Kasumi-1 (cell line): ENCODE data around the gene WDR45.

Experiments
- DNase-seq, 2 experiments: peaks; one replicate each; lab custom pipeline; 2025; lab: John Stamatoyannopoulos, UW

The WDR45 gene

DNA sequence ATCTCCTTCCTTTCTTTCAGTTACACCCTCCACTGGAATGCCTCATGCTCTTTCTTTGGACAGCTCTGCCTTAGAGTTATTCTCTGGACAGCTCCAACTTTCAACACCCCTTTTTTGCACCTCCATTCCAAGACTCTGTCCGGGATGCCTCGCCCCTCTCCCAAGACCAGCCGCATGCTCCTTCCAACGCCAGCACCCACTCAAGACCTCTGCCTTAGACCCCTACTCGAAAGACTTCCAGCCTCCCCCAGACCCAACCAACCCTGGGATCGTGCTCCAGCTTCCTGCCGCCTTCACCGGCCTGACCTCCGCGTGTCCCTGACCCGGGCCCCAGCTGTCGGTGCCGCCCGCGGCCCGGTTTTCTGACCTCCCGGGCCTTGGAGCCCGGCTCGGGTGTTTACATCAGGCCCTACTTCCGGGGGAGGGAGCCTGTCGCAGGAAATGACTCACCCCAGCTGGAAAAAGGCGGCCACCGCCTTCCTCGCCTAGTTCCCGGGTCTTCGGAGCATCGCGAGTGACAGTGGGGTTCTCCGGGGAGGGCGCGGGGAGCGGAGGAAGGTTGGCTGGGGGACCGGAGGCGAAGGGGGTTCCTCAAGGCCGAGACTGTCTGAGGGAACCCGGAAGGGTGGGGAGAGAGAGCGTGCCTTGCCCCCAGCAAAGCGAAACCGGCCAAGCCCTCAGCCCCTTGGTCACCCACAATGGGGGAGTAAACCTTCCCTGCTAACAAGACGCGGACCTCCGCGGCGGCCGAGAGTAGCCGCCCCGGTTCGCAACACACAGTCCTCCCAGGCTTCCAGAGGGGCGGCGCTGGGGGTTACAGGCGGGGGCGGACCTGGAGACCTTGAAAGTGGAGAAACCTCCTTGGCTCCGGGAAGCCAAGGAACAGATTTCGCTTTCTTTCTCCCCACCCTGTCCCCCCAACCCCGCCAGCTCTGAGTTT lies at the start of gene WDR45:
Gene WDR45 (minus strand): TSS at position 399 of the 940 bp plus-strand sequence. CDS start 1,792 bp downstream, outside the sequence.
- DNase-seq, result peak; percentile 23 to 37

- DNase-seq, result peak; percentile 0 to 1
Observed at GRCh38 chrX:49129427-49129826, 49.7 kb upstream of the WDR45 start.

DNA sequence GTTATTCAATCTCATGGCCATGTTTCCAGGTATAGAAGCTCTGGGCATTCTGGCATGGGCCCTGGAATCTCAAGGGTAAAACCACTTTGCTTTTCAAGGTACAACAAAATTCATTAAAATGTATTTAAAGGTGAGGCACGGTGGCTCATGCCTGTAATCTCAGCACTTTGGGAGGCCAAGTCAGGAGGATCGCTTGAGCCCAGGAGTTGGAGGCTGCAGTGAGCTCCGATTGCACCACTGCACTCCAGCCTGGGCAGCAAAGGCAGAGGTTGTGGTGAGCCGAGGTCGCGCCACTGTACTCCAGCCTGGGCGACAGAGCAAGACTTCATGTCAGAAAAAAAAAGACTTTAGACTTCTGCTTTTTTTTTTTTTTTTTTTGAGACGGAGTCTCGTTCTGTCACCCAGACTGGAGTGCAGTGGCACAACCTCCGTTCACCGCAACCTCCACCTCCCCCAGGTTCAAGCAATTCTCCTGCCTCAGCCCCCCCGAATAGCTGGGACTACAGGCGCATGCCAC lies 48.1 kb upstream of the WDR45 start:
- DNase-seq, result peak; percentile 11 to 30

GRCh38 chrX:49122499-49122898 lies 42.8 kb upstream of the WDR45 start:
- DNase-seq, result no peak

- peak; percentile 1 to 27 for DNase-seq
Observed at GRCh38 chrX:49120091-49120490, 40.4 kb upstream of the WDR45 start.

DNA sequence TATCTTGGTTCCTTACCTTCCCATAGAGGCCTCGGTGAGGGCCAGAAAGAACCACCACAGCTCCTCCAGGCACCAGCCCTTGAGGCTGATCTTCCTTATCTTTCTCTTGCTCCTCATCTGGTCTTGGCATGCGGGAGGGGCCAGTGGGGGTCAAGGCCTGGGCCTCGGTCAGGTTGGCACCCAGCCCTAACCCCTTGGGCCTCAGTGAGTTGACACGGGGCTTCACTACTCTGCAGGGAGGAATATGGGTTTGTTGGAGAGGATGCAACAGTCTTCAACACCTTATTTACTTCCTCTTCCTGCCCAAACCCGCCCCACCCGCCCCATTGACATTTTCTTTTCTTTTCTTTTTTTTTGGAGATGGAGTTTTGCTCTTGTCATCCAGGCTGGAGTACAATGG lies 37.9 kb upstream of the WDR45 start:
- DNase-seq, result no peak

GRCh38 chrX:49116716-49117115 lies 37.0 kb upstream of the WDR45 start:
- DNase-seq, result no peak

DNA sequence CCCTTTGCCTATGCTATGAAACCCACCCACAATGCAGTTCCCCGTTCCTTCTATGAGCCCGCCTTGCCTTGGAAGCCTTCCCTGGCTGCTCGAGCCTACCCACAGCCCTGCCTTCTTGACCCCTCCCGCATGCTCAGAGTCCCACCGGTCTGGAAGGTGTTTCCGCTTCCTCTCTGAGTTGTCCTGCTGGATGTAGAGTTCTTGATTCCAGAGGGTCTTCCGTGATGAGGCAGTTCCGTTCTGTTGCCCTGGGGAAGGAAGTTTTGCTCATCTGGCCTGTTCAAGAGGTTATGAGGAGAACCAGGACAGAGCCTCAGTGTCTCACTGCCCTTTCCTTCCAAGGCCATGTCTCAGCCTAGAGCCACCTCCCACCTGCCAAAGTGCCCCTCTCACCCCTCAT lies 36.4 kb upstream of the WDR45 start:
- no peak for DNase-seq

DNA sequence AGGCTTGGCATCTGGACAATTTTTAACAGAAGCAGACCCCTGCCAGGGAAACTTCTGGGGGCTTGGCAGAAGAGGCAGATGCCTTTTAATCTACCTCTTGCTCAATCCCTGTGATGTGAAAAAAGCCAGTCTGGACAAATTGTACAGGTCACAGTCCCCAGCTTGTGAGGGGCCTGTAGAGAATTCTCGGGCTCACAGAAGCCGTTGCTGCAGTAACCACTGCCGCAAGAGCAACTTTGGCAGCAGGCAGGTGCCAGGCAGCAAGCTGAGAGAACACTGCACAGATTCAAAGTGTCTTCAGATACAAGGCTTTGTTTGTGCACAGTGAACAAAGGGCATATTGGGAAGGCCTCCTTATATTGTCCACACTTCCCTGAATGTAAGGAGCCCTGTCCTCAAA lies 32.1 kb upstream of the WDR45 start:
- DNase-seq, result no peak

DNA sequence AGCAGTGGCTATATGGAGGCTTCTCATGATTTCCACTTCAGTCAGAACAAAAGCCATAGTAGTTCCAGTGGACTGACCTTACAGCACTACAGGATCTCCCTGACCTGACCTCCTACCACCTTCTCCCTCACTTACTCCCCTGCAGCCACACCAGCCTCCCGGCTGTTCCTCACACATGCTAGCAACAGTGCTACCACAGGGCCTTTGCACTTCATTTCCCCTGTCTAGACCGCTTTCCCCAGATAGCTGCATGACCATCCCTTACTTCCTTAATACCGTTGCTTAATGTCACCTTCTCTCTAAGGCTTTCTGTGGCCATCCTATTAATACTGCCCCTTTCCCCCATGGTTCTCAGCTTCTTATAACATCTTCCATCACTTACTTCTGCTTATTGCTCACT lies 30.7 kb upstream of the WDR45 start:
- DNase-seq, result no peak

DNA sequence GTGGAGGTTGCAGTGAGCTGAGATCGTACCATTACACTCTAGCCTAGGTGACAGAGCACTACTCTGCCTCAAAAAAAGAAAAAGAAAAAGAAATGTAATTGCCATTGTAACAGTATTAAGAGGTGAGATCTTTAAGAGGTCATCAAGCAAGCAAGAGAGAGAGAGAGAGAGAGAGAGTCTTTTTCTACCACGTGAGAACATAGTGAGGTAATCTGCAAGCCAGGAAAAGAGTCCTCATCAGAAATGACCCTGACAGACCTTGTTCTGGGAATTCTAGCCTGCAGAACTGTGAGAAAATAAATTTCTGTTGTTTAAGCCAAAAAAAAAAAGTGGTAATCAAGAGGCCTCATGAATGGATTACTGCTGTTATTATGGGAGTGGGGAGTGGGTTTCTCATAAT lies 29.0 kb upstream of the WDR45 start:
- no peak for DNase-seq

DNA sequence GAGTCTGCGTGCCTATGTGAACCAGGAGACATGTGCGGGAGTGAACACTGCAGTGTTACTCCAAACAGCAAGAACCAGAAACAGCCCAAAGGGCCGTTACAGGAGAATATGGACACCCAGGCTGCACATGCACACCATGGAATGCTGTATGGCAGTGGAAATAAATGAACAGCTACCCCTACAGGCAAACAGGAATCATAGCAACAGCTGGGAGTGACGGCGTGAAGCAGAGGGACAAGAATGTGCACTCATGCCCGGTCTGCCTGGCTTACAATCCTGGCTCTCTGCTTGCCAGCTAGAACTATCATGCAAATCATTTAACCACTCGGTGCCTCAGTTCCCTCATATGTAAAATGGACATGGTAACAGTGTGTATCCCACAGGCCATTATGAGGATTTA lies 27.2 kb upstream of the WDR45 start:
- DNase-seq, result peak; percentile 28 to 49

- no peak for DNase-seq
Observed at GRCh38 chrX:49106296-49106695, 26.6 kb upstream of the WDR45 start.

- DNase-seq, result no peak
Observed at GRCh38 chrX:49103637-49104036, 23.9 kb upstream of the WDR45 start.

DNA sequence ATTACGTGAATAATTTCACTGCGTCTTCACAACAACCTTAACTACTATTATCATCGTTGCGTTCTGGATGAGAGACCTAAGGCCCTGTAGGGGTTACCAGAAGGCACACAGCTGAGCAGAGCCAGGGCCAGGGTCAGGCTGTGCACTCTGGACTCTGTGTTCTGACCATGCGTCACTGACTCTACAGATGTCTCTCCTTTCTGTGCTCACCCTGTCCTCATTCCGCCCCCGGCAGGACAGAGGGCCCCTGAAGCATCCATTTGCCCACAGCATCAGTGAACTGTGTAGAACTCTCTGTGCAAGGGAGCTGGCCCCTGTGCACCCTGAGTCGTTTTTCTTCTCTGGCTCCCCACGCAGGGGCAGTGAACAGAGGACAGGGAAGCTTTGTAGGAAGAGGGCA lies 22.5 kb upstream of the WDR45 start:
- DNase-seq, result no peak

DNA sequence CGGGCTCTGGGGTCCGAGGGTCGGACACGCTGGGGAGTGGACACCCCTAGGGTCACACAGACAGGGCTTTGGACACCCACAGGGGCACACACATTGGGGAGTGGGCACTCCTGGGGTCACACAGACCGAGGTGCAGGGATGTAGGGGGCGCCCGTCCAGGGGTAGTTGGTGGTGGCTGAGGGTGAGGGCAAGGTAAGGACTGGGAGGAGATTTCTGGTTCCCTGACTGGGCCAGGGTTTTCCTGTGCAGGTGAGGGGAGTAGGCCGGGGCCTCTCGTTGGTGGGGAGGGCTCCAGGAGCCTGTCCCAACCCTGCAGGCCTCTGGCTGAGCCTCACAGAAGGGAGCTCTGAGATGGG lies 21.9 kb upstream of the WDR45 start:
- DNase-seq, result peak in 1 of 2 experiments; percentile 22

- peak; percentile 81 to 84 for DNase-seq
Observed at GRCh38 chrX:49100704-49101628, 21.3 kb upstream of the WDR45 start.

DNA sequence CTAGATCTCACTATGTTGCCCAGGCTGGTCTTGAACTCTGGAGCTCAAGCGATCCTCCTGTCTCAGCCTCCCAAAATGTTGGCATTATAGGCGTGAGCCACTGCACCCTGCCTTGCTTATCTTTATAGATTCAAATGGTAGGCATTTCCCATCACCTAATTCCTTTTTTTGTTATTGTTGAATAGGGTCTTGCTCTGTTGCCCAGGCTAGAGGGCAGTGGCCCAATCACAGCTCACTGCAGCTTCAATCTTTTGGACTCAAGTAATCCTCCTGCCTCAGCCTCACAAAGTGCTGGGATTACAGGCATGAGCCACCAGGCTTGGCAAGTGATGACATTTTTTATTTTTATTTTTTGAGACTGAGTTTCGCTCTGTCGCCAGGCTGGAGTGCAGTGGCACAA lies 16.7 kb upstream of the WDR45 start:
- DNase-seq, result no peak

DNA sequence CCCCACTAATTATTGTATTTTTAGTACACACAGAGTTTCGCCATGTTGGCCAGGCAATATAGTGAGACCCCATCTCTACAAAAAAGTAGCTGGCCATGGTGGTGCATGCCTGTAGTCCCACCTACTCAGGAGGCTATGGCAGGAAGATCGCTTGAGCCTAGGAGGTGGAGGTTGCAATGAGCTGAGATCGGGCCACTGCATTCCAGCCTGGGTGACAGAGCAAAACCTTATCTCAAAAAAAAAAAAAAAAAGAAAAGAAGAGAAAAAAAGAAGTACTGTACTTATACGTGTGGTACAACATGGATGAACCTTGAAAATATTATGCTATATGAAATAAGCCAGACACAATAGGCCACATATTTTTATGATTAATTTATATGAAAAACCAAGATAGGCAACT lies 9.9 kb upstream of the WDR45 start:
- DNase-seq, result no peak

GRCh38 chrX:49082271-49082871 lies 2.7 kb upstream of the WDR45 start:
- no peak for DNase-seq

GRCh38 chrX:49077941-49078340 lies 1.7 kb downstream of the WDR45 start:
- DNase-seq, result no peak

GRCh38 chrX:49075347-49075746 lies 4.3 kb downstream of the WDR45 start:
- DNase-seq, result no peak
